Spleen (tissue), 7 donors: ENCODE results near the gene UFSP2.

Experiments used
- POLR2A ChIP-seq, 3 donors: fragments of 450-650 bp; IDR thresholded peaks; one replicate each; pipeline ENCODE4 v1.5.1; 2017; ENCODE audit warnings: antibody characterized with exemption in 3 of 3, mild to moderate bottlenecking in 1 of 3
- TF ChIP-seq, protein P1 (sequence below), 11 experiments: fragments of 200-600 bp in 7 of 11; fragments of 450-650 bp in 4 of 11; sonication (generic) in 4 of 11; IDR thresholded peaks in 8 of 11; conservative IDR thresholded peaks in 3 of 11; 1 replicate in 7 of 11; 2 replicates in 4 of 11; pipeline versions ENCODE4 v1.4.0 to v1.8.0; 2016 to 2021; ENCODE audit warnings: antibody characterized with exemption in 11 of 11, inconsistent platforms in 4 of 11, mild to moderate bottlenecking in 1 of 11
- donor health status: DM: no; HTN: no; CAD: no; lungs with moderate emphysema.
- donor health status: DM: no; HTN: no; CAD: no.
- donor health status: DM: no; HTN: no; CAD: no.

DNA sequence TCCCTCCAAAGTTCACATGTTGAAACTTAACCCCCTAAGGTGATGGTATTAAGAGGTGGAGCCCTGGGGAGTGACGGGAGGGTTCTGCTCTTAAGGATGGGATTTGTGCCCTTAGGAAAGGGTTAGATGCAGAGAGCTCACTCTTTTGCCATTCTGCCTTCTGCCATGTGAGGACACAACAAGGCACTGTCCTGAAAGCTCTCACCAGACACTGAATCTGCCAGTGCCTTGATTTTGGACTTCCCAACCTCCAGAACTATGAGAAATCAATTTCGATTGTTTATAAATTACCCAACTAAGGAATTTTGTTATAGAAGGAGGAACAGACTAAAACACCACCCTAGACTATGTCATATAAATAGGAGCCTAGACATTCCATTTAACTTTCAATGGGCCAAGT lies 41.7 kb downstream of the UFSP2 start:
- TF ChIP-seq POLR2A (IDR thresholded peaks at IDR 0.05): no peak
- TF ChIP-seq, protein P1, sequence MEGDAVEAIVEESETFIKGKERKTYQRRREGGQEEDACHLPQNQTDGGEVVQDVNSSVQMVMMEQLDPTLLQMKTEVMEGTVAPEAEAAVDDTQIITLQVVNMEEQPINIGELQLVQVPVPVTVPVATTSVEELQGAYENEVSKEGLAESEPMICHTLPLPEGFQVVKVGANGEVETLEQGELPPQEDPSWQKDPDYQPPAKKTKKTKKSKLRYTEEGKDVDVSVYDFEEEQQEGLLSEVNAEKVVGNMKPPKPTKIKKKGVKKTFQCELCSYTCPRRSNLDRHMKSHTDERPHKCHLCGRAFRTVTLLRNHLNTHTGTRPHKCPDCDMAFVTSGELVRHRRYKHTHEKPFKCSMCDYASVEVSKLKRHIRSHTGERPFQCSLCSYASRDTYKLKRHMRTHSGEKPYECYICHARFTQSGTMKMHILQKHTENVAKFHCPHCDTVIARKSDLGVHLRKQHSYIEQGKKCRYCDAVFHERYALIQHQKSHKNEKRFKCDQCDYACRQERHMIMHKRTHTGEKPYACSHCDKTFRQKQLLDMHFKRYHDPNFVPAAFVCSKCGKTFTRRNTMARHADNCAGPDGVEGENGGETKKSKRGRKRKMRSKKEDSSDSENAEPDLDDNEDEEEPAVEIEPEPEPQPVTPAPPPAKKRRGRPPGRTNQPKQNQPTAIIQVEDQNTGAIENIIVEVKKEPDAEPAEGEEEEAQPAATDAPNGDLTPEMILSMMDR (IDR thresholded peaks at IDR 0.05 in 8 of 11, conservative IDR thresholded peaks at IDR 0.05 in 3 of 11): no peak
